GM19467 (cell line): Measurements from ENCODE around the gene HTR4.
A peak's percentile ranks its signal among the peaks of the same experiment; 100 is the strongest.
"Not testable (repeated sequence)": the region's sequence is repeated elsewhere in the genome, so short reads cannot be mapped to it uniquely, and the experiment has no call there.

ENCODE experiments used
- ATAC-seq: cut with Tn5 transposase; IDR thresholded peaks from one replicate; pipeline ENCODE4 v1.9.1; 2021; ENCODE audit warnings: mild to moderate bottlenecking, moderate library complexity; ENCODE audit not compliant: unreplicated experiment

The HTR4 gene

GRCh38 chr5:148540647-148541046 is 113.7 kb downstream of the HTR4 start:
- no peak for ATAC-seq

GRCh38 chr5:148539851-148540250 is 114.5 kb downstream of the HTR4 start:
- no peak for ATAC-seq

- no peak for ATAC-seq
These were observed 119.1 kb downstream of the HTR4 start for GRCh38 chr5:148535190-148535589.

- no peak for ATAC-seq
These were observed 121.2 kb downstream of the HTR4 start for GRCh38 chr5:148532969-148533670.

GRCh38 chr5:148529450-148529849 is 124.9 kb downstream of the HTR4 start:
- ATAC-seq: not testable (repeated sequence)

- no peak for ATAC-seq
These were observed 129.6 kb downstream of the HTR4 start for GRCh38 chr5:148524721-148525120.

- no peak for ATAC-seq
These were observed 131.2 kb downstream of the HTR4 start for GRCh38 chr5:148523139-148523538.

- no peak for ATAC-seq
These were observed 138.9 kb downstream of the HTR4 start for GRCh38 chr5:148515460-148515859.

- no peak for ATAC-seq
These were observed 140.0 kb downstream of the HTR4 start for GRCh38 chr5:148514344-148514743.

- ATAC-seq: no peak
These were observed 141.8 kb downstream of the HTR4 start for GRCh38 chr5:148512498-148512897.

- peak; percentile 94 for ATAC-seq
These were observed 142.4 kb downstream of the HTR4 start for GRCh38 chr5:148511810-148512347.

GRCh38 chr5:148509893-148510292 is 144.4 kb downstream of the HTR4 start:
- ATAC-seq: no peak

- no peak for ATAC-seq
These were observed 146.7 kb downstream of the HTR4 start for GRCh38 chr5:148507648-148508047.

GRCh38 chr5:148499452-148499851 is 154.9 kb downstream of the HTR4 start:
- ATAC-seq: no peak

- ATAC-seq: no peak
These were observed 156.6 kb downstream of the HTR4 start for GRCh38 chr5:148497757-148498156.

GRCh38 chr5:148492351-148492750 is 162.0 kb downstream of the HTR4 start:
- no peak for ATAC-seq

- ATAC-seq: no peak
These were observed 162.5 kb downstream of the HTR4 start for GRCh38 chr5:148491793-148492184.

GRCh38 chr5:148491015-148491792 is 163.1 kb downstream of the HTR4 start:
- no peak for ATAC-seq

- no peak for ATAC-seq
These were observed 165.6 kb downstream of the HTR4 start for GRCh38 chr5:148488757-148489156.

GRCh38 chr5:148486456-148486855 is 167.9 kb downstream of the HTR4 start:
- no peak for ATAC-seq

- no peak for ATAC-seq
These were observed 169.7 kb downstream of the HTR4 start for GRCh38 chr5:148484651-148485050.

GRCh38 chr5:148483750-148484149 is 170.6 kb downstream of the HTR4 start:
- ATAC-seq: no peak
